A549 treated with GW870086 at 1 μM for 4 hours (cell line): ENCODE results near the gene RCSD1. TPM values are rescaled to one million over a fixed set of nuclear protein-coding genes. Genes with fewer than 3 reads are reported as not detected.

Experiments
- total RNA-seq: library from RNA; stranded (reverse); fragments of 200-300 nt; extraction: Qiagen RNA extraction; gene quantifications from 5 replicates; pipeline ENCODE4 v1.2.3, GENCODE V29; 2022; ENCODE audit warnings: low read depth

Gene RCSD1
- 0.06 to 0.14 TPM in 2 of 5 replicates, not detected in the others for total RNA-seq

GRCh38 chr1:167629681-167630567 is at the start of gene RCSD1:
TSS of gene RCSD1 (plus strand) at chr1:167630232. CDS start at chr1:167630424, 192 bp downstream.

DNA sequence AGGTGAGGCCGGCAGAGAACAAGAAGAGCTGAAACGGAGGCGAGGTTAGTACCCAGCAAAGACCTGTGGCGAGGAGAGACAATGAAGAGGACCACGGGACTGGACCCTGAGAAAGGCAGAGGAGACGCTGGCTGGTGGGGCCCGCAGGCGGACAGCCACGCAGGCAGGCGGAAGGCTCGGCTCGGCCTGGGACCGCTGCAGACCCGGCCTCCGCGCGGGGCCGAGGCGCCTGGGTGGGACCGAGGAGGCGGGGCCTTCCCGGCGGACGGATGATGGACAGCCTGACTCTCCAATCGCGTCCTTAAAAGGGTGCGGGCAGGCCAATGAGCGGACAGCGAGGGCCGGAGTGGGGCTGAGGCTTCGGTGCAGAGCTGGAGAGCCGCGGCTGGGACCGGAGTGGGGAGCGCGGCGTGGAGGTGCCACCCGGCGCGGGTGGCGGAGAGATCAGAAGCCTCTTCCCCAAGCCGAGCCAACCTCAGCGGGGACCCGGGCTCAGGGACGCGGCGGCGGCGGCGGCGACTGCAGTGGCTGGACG is 91.7 kb downstream of the RCSD1 start, which contains the start of gene MPZL1:
TSS of gene MPZL1 (plus strand) at position 366 of the 535 bp plus-strand sequence. CDS start 170 bp downstream, outside the sequence.

Other genes starting within 250 kb of the RCSD1 start
- gene CD247, start 111.7 kb upstream of the RCSD1 start, total RNA-seq: 0.21 to 0.50 TPM (median 0.30 TPM) in 4 of 5 replicates, not detected in the other
- gene CREG1, start 76.5 kb upstream of the RCSD1 start, total RNA-seq: 74.4 to 96.9 TPM (median 91.4 TPM) in 5 replicates
- 102 to 135 TPM (median 123 TPM) in 5 replicates for gene MPZL1, start 91.8 kb downstream of the RCSD1 start, total RNA-seq